Osteoblast (primary cell): ENCODE results near the gene HTR4. TPM values are rescaled to one million over a fixed set of nuclear protein-coding genes. Genes with fewer than 3 reads are reported as not detected.

Experiments
- DNase-seq: peaks from one replicate; pipeline ENCODE4 v3.0.0; 2011; ENCODE audit warnings: low spot score, mixed read lengths; ENCODE audit not compliant: insufficient read length; ENCODE audit errors: missing footprints
- H2AFZ ChIP-seq: 2 replicates; pipeline ENCODE4 v1.6.0; 2011; ENCODE audit warnings: mild to moderate bottlenecking, low read length
- H3K27ac ChIP-seq: 2 replicates; pipeline ENCODE4 v1.5.1; 2011; ENCODE audit warnings: mild to moderate bottlenecking, low read depth, low read length, moderate library complexity
- H3K27me3 ChIP-seq: 2 replicates; pipeline ENCODE4 v1.6.0; 2012; ENCODE audit warnings: mild to moderate bottlenecking, control low read depth, inconsistent platforms, low read length, moderate library complexity; ENCODE audit not compliant: insufficient read depth
- H3K36me3 ChIP-seq: 2 replicates; pipeline ENCODE4 v1.5.1; 2011; ENCODE audit warnings: mild to moderate bottlenecking, low read length, control low read depth, moderate library complexity; ENCODE audit not compliant: insufficient read depth
- H3K4me1 ChIP-seq: 2 replicates; pipeline ENCODE4 v1.5.1; 2011; ENCODE audit warnings: mild to moderate bottlenecking, low read length, control low read depth, moderate library complexity; ENCODE audit not compliant: insufficient read depth
- H3K4me2 ChIP-seq: 2 replicates; pipeline ENCODE4 v1.6.0; 2011; ENCODE audit warnings: mild to moderate bottlenecking, low read length; ENCODE audit not compliant: insufficient read depth
- H3K4me3 ChIP-seq: fragments of 200-600 bp; sonication (generic); 3 replicates; pipeline ENCODE4 v1.5.1; 2012; ENCODE audit warnings: mild to moderate bottlenecking, low read length, inconsistent platforms; ENCODE audit not compliant: insufficient read depth
- H3K79me2 ChIP-seq: 2 replicates; pipeline ENCODE4 v1.6.0; 2012; ENCODE audit warnings: mild to moderate bottlenecking, low read length, control low read depth, inconsistent platforms; ENCODE audit not compliant: insufficient read depth
- H3K9me3 ChIP-seq: 2 replicates; pipeline ENCODE4 v1.5.1; 2011; ENCODE audit warnings: low read depth, low read length, control low read depth
- H4K20me1 ChIP-seq: 2 replicates; pipeline ENCODE4 v1.6.0; 2012; ENCODE audit warnings: mild to moderate bottlenecking, low read length, control low read depth; ENCODE audit not compliant: insufficient read depth
- CTCF ChIP-seq: IDR thresholded peaks from 2 replicates; pipeline ENCODE4 v1.5.1; 2011; ENCODE audit warnings: mild to moderate bottlenecking, low read depth, low read length, moderate library complexity; ENCODE audit errors: extremely low read depth
- total RNA-seq: library from RNA; depleted of rRNA; stranded (reverse); fragments of >200 nt; gene quantifications from 2 replicates; pipeline ENCODE4 v1.2.3, GENCODE V29; 2012

HTR4 gene
- total RNA-seq, 1 donor: not detected

- no peak overlapping the region for H3K4me3 ChIP-seq
- no peak overlapping the region for H2AFZ ChIP-seq
- H3K9me3 ChIP-seq: no peaks in the 10 kb centered on the region
- no peak overlapping the region for H3K4me2 ChIP-seq
- no peak overlapping the region for H3K27ac ChIP-seq
- no peaks in the 10 kb centered on the region for H3K36me3 ChIP-seq
- H3K27me3 ChIP-seq: no peaks in the 10 kb centered on the region
- no peaks in the 10 kb centered on the region for H4K20me1 ChIP-seq
- no peaks in the 10 kb centered on the region for H3K4me1 ChIP-seq
- DNase-seq: no peak
- H3K79me2 ChIP-seq: no peaks in the 10 kb centered on the region
- no peak for TF ChIP-seq CTCF
Observed at GRCh38 chr5:148684528-148684927, 30.2 kb upstream of the HTR4 start.

GRCh38 chr5:148683651-148684050, 29.3 kb upstream of the HTR4 start:
- H3K4me1 ChIP-seq: no peaks in the 10 kb centered on the region
- H3K9me3 ChIP-seq: no peaks in the 10 kb centered on the region
- no peaks in the 10 kb centered on the region for H3K79me2 ChIP-seq
- no peaks in the 10 kb centered on the region for H3K27me3 ChIP-seq
- H4K20me1 ChIP-seq: no peaks in the 10 kb centered on the region
- H3K4me2 ChIP-seq: no peak overlapping the region
- no peaks in the 10 kb centered on the region for H3K36me3 ChIP-seq
- TF ChIP-seq CTCF: no peak
- no peak for DNase-seq
- H3K27ac ChIP-seq: no peak overlapping the region
- no peak overlapping the region for H2AFZ ChIP-seq
- H3K4me3 ChIP-seq: no peak overlapping the region

GRCh38 chr5:148682058-148683026, 28.0 kb upstream of the HTR4 start:
- H3K9me3 ChIP-seq: no peaks in the 10 kb centered on the region
- H3K4me3 ChIP-seq: no peak overlapping the region
- H3K27me3 ChIP-seq: no peaks in the 10 kb centered on the region
- H4K20me1 ChIP-seq: no peaks in the 10 kb centered on the region
- no peaks in the 10 kb centered on the region for H3K4me1 ChIP-seq
- no peak overlapping the region for H2AFZ ChIP-seq
- no peak overlapping the region for H3K27ac ChIP-seq
- TF ChIP-seq CTCF: no peak
- no peaks in the 10 kb centered on the region for H3K79me2 ChIP-seq
- H3K4me2 ChIP-seq: no peak overlapping the region
- no peak for DNase-seq
- H3K36me3 ChIP-seq: no peaks in the 10 kb centered on the region
